NCI-H345 treated with DMSO at 0.1 percent for 48 hours (cell line): ENCODE data around the gene RBMY1J.
"Not testable (repeated sequence)": the region's sequence is repeated elsewhere in the genome, so short reads cannot be mapped to it uniquely, and the experiment has no call there.

ENCODE experiments used
- DNase-seq: peaks from one replicate; lab custom pipeline; 2025; ENCODE audit not compliant: unreplicated experiment; lab: John Stamatoyannopoulos, UW

The RBMY1J gene

GRCh38 chrY:22403110-22403509, at the start of gene RBMY1J:
Gene RBMY1J, plus strand, starts transcription at chrY:22403410. Its CDS starts 2,038 bp downstream, at chrY:22405448.
- not testable (repeated sequence) for DNase-seq

GRCh38 chrY:22367416-22367815, 35.8 kb upstream of the RBMY1J start:
- no peak for DNase-seq

GRCh38 chrY:22370623-22371022, 32.6 kb upstream of the RBMY1J start:
- DNase-seq = no peak

- DNase-seq = no peak
These were observed 29.7 kb upstream of the RBMY1J start for GRCh38 chrY:22373494-22373893.

GRCh38 chrY:22444718-22445396, 41.6 kb downstream of the RBMY1J start:
- DNase-seq = not testable (repeated sequence)

- DNase-seq = not testable (repeated sequence)
These were observed 52.3 kb downstream of the RBMY1J start for GRCh38 chrY:22455522-22455921.

- DNase-seq = not testable (repeated sequence)
These were observed 58.8 kb downstream of the RBMY1J start for GRCh38 chrY:22461962-22462361.
